PC-9 (cell line): ENCODE data around the gene BIRC5.

Experiments used
- EZH2 ChIP-seq: fragments of 200-600 bp; sonication (generic); IDR thresholded peaks from 2 replicates; pipeline ENCODE4 v1.8.0; 2017; ENCODE audit warnings: antibody characterized with exemption, low read depth
- TF ChIP-seq, protein P1 (sequence below): fragments of 200-600 bp; sonication (generic); conservative IDR thresholded peaks from 2 replicates; pipeline ENCODE4 v1.6.1; 2017; ENCODE audit warnings: mixed run types, antibody characterized with exemption, mild to moderate bottlenecking, moderate library complexity

DNA sequence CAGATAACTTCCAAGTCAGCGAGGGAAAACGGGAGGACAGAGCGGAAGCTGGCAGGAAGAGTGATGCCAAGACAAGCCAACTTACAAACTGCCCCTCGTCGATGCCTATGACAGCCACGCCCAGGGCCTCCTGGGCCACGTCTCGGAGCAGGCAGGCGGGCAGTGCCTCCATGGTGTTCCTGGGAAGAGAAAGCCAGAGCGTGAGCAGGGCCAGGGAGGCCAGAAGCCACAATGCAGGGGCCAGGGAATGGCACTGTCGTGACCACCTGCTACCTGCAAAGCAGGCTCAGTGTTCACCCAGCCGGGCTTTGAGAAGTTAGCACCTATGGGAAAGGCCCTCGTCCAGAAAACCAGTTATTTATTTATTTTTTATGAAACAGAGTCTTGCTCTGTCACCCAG, 31.5 kb upstream of the BIRC5 start:
- TF ChIP-seq, protein P1, sequence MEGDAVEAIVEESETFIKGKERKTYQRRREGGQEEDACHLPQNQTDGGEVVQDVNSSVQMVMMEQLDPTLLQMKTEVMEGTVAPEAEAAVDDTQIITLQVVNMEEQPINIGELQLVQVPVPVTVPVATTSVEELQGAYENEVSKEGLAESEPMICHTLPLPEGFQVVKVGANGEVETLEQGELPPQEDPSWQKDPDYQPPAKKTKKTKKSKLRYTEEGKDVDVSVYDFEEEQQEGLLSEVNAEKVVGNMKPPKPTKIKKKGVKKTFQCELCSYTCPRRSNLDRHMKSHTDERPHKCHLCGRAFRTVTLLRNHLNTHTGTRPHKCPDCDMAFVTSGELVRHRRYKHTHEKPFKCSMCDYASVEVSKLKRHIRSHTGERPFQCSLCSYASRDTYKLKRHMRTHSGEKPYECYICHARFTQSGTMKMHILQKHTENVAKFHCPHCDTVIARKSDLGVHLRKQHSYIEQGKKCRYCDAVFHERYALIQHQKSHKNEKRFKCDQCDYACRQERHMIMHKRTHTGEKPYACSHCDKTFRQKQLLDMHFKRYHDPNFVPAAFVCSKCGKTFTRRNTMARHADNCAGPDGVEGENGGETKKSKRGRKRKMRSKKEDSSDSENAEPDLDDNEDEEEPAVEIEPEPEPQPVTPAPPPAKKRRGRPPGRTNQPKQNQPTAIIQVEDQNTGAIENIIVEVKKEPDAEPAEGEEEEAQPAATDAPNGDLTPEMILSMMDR: no peak
- no peak for TF ChIP-seq EZH2
